NCI-H1105 treated with DMSO at 0.1 percent for 48 hours (cell line): ENCODE measurements around the gene SLC1A7.
"Not testable (repeated sequence)": the region's sequence is repeated elsewhere in the genome, so short reads cannot be mapped to it uniquely, and the experiment has no call there.

Source experiments
- DNase-seq: peaks from one replicate; lab custom pipeline; 2025; lab: John Stamatoyannopoulos, UW

Gene SLC1A7

GRCh38 chr1:53142226-53142853, at the start of gene SLC1A7:
TSS of gene SLC1A7 (minus strand) at chr1:53142638. CDS start at chr1:53142449, 189 bp downstream.
- DNase-seq, result no peak

- no peak for DNase-seq
Observed at GRCh38 chr1:53190210-53190611, 47.8 kb upstream of the SLC1A7 start.

DNA sequence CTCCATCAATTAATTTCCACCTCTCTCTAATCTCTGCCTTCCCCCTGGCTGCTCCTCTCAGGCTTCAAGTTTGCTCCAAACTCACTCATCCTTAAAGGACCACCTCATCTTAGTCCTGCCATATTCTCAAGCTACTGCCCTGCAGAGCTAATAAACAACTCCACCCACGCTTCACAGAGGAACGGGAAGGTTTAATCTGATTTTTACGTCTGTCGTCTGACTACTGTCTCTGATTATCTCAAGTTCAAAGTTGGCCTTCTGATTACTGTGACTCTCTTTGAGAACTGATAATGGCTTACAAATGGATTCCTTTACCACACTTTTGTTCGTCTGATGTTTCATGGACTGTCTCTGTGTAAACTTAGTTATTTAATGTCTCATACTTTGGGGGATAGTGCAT, 46.6 kb upstream of the SLC1A7 start:
- no peak for DNase-seq

DNA sequence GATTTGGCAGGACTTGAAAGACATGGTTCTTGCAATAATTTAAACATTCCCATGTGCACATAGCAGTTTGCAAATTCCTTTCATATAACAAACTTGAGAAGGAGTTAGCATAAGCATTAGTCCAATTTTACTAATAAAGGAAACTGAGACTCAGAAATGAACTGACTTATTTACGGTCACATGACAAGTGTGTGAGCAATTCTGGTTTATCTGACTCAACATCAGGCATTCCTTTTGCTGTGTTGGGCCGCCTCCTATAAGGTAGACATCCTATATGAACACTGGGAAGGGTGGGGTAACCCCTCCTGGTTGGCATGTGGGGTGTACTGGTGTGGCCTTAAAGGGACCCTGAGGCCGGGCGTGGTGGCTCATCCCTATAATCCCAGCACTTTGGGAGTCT, 45.7 kb upstream of the SLC1A7 start:
- no peak for DNase-seq

DNA sequence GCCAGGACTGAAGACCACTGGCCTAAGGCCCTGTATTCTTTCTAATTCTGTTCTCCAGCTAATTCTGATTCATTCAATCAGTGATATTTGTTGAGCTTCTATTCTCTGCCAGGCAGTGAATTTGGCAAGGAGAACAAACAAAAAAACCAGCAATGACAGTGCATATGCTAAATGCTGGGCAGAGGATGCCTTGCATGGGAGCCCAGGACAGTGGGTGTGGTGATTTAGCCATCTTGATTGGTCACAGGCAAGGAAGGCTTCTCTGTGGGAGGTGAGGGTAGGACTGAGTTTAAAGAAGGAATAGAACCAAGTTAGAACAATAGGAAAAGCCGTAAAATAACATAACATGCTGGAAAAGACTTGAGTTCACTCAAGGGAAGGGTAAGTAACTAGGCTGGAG, 45.0 kb upstream of the SLC1A7 start:
- no peak for DNase-seq

DNA sequence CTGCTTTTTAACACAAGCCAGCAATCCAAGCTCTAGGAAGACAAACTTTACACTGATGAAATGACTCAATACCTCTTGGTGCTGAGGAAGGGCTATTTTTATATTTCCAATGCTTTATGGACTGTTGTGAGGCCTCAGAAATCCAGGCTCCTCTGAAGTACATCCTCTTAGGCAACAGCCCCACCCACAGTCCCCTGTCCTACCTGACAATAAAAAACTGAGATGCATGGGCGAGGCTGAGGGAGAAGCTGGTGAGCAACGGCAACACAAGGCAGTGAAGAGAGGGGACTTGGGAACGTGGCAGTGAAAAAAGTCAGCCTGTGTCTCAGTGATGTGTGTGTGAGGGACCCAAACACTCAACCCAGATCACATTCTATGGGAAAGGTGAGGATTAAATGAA, 44.1 kb upstream of the SLC1A7 start:
- no peak for DNase-seq

DNA sequence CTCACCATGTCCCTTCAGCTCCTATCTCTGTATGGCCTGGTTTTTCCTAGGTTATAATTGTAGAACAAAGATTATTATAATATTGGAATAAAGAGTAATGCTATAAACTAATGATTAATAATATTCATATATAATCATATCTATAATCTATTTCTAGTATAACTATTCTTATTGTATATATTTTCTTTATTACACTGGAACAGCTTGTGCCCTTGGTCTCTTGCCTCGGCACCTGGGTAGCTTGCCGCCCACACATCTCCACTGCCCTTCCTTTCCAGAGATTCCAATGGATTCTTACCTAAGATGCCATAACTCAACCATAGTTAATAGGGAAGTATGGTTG, 43.5 kb upstream of the SLC1A7 start:
- DNase-seq, result not testable (repeated sequence)

DNA sequence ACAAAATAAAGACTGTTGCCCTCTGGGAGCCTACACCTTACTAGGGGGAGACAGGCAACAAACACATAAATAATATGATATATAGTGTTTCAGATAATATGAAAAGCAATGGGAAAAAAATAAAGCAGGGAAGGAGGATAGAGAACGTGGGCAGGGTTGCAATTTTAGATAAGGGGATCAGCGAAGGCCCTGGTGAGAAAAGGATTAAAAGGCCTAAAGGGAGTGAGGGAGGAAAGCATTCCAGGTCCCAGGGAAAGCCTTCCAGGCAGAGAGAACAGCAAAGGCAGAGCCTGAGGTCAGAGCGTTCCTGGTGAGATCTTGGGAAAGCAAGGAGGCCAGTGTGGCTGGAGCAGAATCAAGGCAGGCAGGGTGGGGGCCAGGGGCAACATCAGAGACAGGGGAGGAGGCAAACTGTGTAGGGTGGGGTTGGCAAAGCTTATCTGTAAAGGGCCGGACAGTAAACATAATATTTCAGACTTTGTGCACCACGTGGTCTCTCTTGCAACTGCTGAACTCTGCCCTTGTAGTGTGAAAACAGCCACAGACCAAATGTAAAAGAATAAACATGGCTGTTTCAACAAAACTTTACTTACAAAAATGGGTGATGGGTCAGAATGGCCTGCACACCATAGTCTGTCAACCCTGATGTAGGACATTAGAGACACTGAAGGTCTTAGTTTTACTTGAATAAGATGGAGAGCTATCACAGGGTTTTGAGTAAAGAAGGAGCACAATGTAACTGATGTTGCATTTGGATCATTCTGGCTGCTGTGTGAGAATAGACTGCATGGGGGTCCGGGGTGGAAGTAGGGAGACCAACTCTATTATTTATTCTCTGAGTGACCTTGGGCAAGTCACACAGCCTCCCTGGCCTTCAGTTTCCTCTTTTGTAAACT, 40.9 kb upstream of the SLC1A7 start:
- no peak for DNase-seq

GRCh38 chr1:53182716-53183094, 40.3 kb upstream of the SLC1A7 start:
- no peak for DNase-seq

- peak; percentile 60 for DNase-seq
Observed at GRCh38 chr1:53182111-53182593, 39.7 kb upstream of the SLC1A7 start.

GRCh38 chr1:53180951-53181350, 38.5 kb upstream of the SLC1A7 start:
- DNase-seq, result no peak

- no peak for DNase-seq
Observed at GRCh38 chr1:53180226-53180625, 37.8 kb upstream of the SLC1A7 start.

DNA sequence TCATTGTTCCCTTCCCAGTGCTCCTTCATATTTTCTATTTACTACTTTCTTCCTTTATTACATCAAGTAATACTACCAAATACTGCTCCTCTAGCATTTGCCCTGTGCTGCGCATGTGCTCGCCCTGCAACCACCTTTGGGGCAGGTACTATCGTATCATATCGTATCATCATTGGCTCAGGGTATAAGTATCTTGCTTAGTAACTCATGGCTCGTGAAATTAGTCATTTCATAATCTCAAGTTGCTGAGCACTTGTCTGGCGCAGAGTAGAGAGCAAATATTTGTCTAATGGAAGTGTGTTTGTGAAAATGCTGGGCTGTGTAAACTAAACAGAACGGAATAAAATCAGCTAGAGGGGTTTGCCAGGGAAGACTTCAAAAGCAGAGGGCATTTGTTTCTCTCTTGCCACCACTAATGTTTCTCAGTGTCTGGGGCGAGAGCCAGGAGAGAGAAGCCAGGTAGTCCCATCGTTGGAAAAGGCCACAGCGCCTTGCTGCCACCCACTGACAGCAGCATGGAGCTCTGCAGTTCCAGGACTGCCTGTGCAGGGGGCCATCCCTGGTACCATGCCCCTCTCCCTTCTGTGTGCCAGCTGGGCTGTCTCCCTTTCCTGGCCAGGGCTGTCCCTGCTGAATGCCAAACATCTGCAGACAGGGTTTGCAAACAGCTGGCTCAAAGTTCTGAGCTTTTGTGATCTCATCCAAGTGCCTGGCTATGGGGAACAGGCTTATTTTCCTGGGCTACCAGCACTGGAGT, 34.2 kb upstream of the SLC1A7 start:
- DNase-seq, result peak; percentile 53

DNA sequence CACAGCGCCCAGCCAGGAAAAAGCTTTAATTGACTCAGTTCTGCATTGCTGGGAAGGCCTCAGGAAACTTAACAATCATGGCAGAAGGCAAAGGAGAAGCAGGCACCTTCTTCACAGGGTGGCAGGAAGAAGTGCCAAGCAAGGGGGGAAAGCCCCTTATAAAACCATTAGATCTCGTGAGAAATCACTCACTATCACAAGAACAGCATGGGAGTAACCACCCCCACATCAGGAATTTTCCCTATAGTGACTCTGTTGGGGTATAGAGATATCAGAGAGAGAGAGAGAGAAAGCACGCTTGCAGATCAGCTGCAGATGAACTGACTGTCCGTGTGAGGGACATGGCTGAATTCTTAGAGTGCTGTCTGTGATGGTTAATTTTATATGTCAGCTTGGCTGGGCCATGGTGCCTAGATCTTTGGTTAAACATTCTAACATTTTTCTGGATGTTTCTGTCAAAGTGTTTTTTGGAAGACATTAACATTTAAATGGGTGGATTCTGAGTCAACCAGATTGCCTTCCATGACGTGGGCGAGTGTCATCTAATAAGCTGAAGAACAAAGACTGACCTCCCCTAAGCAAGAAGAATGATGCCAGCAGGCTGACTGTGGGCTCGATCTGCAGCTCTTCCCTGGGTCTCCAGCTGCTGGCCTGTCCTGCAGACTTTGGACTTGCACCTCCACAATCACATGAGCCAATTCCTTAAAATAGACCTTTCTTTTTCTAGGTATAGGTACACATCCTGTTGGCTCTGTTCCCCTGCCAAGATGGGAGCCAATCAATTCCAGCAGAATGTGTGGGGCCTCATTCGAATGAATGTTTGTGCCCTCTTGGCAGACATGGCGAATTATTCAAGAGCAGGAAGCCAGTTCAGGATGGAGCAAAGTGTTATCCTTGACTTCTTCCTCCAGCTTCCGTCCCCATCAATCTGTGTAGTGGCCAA, 32.8 kb upstream of the SLC1A7 start:
- DNase-seq, result no peak

DNA sequence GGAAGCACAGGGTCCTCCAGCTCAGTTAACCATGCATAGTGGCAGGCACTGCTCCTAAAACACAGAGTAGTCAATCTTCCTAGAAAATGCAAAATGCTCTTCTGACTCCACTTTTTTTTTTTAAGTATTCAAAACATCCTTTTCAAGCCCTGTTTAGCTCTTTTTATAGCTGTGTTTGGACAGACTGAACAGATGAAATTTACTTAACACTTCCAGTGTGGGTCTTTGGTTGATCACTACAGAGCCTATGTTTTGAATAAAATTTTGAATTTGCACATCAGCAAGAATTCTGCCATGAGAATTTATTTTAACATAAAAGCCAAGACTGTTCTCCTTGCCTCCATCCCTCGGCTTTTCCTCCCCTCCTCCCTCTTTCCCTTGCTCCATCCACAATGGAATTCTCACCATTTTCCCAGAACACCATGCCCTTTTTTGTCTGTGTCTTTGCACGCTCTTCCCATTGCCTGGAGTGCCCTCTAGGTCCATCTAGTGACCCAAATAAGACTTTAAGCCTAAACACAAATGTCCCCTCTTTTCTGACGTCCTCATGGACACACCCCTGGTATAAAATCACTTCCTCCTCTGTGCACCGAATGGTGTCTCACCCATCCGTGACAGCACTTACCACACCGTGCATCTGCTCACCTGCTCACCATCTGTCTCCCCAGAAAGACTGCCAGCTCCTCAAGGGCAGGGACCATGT, 30.1 kb upstream of the SLC1A7 start:
- no peak for DNase-seq

GRCh38 chr1:53166912-53167311, 24.5 kb upstream of the SLC1A7 start:
- no peak for DNase-seq

DNA sequence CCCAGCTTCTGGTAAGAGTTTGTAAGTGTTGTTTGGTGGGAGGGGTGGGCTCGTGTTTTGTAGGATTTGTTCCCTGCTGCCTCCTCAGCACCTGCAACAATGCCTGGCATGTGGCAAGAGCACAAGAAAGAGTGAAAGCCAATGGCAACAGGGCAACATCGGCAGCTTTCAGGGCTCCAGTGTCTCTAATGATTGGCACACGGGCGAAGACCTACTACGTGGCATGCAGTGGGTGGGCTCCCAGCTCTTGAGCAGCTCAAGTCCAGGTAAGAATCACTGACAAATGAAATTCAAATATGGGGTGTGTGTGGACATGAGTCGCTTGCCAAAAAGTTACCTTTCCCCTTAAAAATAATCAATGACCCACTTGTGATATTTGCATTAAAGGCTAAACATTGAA, 23.9 kb upstream of the SLC1A7 start:
- no peak for DNase-seq

- no peak for DNase-seq
Observed at GRCh38 chr1:53165408-53165961, 23.0 kb upstream of the SLC1A7 start.

GRCh38 chr1:53163291-53163768, 20.9 kb upstream of the SLC1A7 start:
- no peak for DNase-seq

DNA sequence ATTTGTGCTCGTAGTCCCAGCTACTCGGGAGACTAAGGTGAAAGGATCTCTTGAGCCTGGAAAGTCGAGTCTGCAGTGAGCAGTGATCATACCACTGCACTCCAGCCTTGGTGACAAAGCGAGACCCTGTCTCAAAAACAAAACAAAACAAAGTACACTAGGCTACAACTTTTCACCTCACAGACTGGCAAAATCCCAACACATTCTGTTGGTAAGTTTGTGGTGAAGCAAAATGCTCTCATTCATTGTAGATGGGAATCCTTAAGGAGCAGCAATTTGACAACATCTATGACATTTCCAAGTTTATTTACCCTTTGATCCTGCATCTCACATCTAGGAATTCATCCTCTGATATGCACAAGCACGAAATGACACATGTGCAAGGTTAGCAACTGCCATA, 20.2 kb upstream of the SLC1A7 start:
- no peak for DNase-seq
